ENCODE measurements around the gene AQP4.

Gene AQP4

DNA sequence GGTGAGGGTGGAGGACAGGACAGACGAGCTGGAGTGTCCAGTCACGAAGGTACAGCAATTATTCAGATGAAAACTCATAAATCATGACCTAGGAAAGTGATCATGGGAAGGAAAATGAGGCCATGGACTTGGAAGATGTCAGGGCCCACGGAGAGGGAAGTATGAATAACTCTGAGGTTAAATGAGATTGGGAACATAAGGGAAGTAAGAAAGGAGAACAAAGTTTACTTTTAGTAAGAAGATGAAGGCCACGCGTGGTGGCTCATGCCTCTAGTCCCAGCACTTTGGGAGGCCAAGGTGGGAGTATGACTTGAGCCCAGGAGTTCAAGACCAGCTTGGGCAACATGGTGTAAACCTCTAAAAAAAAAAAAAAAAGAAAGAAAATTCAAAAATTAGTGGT, 56.2 kb downstream of the AQP4 start:
- no peak overlapping the region for H3K27ac ChIP-seq (ENCODE audit: low read depth, low read length)
- no peaks in the 10 kb centered on the region for H3K36me3 ChIP-seq (ENCODE audit: control insufficient read depth, low read length)
- no peak overlapping the region for H3K4me2 ChIP-seq (ENCODE audit: low read length)
- no peak for TF ChIP-seq EZH2phosphoT487 (IDR thresholded peaks at IDR 0.05; ENCODE audit: borderline replicate concordance, low read length)
- TF ChIP-seq, protein P1, sequence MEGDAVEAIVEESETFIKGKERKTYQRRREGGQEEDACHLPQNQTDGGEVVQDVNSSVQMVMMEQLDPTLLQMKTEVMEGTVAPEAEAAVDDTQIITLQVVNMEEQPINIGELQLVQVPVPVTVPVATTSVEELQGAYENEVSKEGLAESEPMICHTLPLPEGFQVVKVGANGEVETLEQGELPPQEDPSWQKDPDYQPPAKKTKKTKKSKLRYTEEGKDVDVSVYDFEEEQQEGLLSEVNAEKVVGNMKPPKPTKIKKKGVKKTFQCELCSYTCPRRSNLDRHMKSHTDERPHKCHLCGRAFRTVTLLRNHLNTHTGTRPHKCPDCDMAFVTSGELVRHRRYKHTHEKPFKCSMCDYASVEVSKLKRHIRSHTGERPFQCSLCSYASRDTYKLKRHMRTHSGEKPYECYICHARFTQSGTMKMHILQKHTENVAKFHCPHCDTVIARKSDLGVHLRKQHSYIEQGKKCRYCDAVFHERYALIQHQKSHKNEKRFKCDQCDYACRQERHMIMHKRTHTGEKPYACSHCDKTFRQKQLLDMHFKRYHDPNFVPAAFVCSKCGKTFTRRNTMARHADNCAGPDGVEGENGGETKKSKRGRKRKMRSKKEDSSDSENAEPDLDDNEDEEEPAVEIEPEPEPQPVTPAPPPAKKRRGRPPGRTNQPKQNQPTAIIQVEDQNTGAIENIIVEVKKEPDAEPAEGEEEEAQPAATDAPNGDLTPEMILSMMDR (IDR thresholded peaks at IDR 0.05; ENCODE audit: low read depth, low read length, poor library complexity, severe bottlenecking) = no peak
- no peak overlapping the region for H3K4me3 ChIP-seq (ENCODE audit: low read length)
- H3K27me3 ChIP-seq (ENCODE audit: control insufficient read depth, low read length) = no peaks in the 10 kb centered on the region
- H3K79me2 ChIP-seq (ENCODE audit: control insufficient read depth, low read length) = no peaks in the 10 kb centered on the region
- no peaks in the 10 kb centered on the region for H3K9me3 ChIP-seq (ENCODE audit: control insufficient read depth, insufficient read depth, low read length)
- no peaks in the 10 kb centered on the region for H3K4me1 ChIP-seq (ENCODE audit: control insufficient read depth, low read length)
- no peaks in the 10 kb centered on the region for H4K20me1 ChIP-seq (ENCODE audit: control insufficient read depth, insufficient read depth, low read depth, low read length)
- no peaks in the 10 kb centered on the region for H3K9me2 ChIP-seq (replicated peaks; ENCODE audit: control insufficient read depth, low read length)
- H3F3A ChIP-seq (ENCODE audit: control insufficient read depth, insufficient read depth) = no peaks in the 10 kb centered on the region

DNA sequence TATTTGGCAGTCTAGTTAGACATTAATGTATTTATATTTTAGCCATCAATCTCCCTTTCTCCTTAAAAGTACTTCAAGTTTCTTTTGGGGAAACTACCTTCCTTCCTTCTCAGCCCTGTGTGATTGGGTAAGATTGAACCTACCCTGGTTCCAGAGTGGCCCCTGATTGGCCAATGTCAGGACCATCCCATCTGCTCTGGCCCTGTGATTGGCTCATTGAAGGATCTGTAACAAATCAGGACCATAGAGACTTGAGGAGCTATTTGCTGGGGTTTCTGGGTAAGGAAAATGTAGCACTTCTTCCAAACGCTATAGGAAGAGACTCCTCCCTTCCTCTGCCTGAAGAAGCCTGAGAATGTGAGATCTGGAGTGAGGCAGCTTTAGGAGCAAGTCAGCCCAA, 59.3 kb downstream of the AQP4 start:
- H3K36me3 ChIP-seq (ENCODE audit: control insufficient read depth, low read length) = no peaks in the 10 kb centered on the region
- no peaks in the 10 kb centered on the region for H4K20me1 ChIP-seq (ENCODE audit: control insufficient read depth, insufficient read depth, low read depth, low read length)
- TF ChIP-seq, protein P1 (IDR thresholded peaks at IDR 0.05; ENCODE audit: low read depth, low read length, poor library complexity, severe bottlenecking) = no peak
- no peak for TF ChIP-seq EZH2phosphoT487 (IDR thresholded peaks at IDR 0.05; ENCODE audit: borderline replicate concordance, low read length)
- H3K79me2 ChIP-seq (ENCODE audit: control insufficient read depth, low read length) = no peaks in the 10 kb centered on the region
- H3K4me2 ChIP-seq (ENCODE audit: low read length) = no peak overlapping the region
- H3K27me3 ChIP-seq (ENCODE audit: control insufficient read depth, low read length) = no peaks in the 10 kb centered on the region
- H3K4me3 ChIP-seq (ENCODE audit: low read length) = no peak overlapping the region
- no peaks in the 10 kb centered on the region for H3K9me2 ChIP-seq (replicated peaks; ENCODE audit: control insufficient read depth, low read length)
- H3K4me1 ChIP-seq (ENCODE audit: control insufficient read depth, low read length) = no peaks in the 10 kb centered on the region
- H3F3A ChIP-seq (ENCODE audit: control insufficient read depth, insufficient read depth) = no peaks in the 10 kb centered on the region
- no peaks in the 10 kb centered on the region for H3K9me3 ChIP-seq (ENCODE audit: control insufficient read depth, insufficient read depth, low read length)
- H3K27ac ChIP-seq (ENCODE audit: low read depth, low read length) = no peak overlapping the region

DNA sequence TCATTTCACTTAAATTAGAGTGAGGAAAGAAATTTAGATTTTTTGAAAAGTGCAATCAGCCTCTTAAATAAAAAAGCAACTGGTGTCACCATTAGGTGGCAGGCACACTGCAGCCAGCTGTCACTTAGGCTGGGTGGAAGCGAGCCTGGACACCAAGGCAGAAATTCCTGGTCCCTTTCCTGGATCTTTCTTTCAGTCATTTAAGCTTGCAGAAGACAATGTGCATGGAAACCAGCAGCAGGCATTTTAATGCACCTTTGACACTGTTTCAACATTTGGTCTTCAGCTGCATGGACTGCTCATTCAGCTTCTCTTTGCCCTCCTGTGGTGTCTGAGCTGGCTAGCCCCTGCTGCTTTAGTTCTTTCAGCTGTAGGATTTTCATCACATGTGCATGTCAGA, 61.0 kb downstream of the AQP4 start:
- Histone ChIP-seq H3K4me2 (ENCODE audit: low read length) (no peak overlapping the region), H3K9me3 (ENCODE audit: control insufficient read depth, insufficient read depth, low read length) (no peaks in the 10 kb centered on the region), H3K9me2 (replicated peaks; ENCODE audit: control insufficient read depth, low read length) (no peaks in the 10 kb centered on the region), H3K36me3 (ENCODE audit: control insufficient read depth, low read length) (no peaks in the 10 kb centered on the region), H3K27ac (ENCODE audit: low read depth, low read length) (no peak overlapping the region), H3F3A (ENCODE audit: control insufficient read depth, insufficient read depth) (no peaks in the 10 kb centered on the region), H3K27me3 (ENCODE audit: control insufficient read depth, low read length) (no peaks in the 10 kb centered on the region), H3K79me2 (ENCODE audit: control insufficient read depth, low read length) (no peaks in the 10 kb centered on the region), H3K4me3 (ENCODE audit: low read length) (no peak overlapping the region), H4K20me1 (ENCODE audit: control insufficient read depth, insufficient read depth, low read depth, low read length) (no peaks in the 10 kb centered on the region), H3K4me1 (ENCODE audit: control insufficient read depth, low read length) (no peaks in the 10 kb centered on the region)
- TF ChIP-seq, protein P1 (IDR thresholded peaks at IDR 0.05; ENCODE audit: low read depth, low read length, poor library complexity, severe bottlenecking) = peak; percentile 51
- TF ChIP-seq EZH2phosphoT487 (IDR thresholded peaks at IDR 0.05; ENCODE audit: borderline replicate concordance, low read length) = no peak

DNA sequence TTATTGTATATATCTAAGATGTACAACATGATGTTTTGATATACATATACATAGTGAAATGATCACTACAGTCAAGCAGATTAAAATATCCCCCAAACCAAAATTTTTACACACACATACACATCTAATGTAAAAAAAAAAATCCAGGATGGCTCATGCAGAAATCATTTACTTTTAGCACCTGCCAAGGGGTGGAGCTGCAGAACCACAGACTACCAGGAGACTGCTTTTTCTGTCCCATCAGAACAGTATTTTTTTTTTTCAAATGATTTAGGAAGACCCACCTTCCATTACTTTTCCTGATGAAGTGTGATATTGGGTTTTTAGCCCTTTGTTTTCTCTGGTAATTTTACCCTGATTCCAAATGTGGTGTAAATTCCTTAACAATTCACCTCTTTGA, 61.9 kb downstream of the AQP4 start:
- no peak overlapping the region for H3K4me2 ChIP-seq (ENCODE audit: low read length)

More for the DNA sequence above, 61.9 kb downstream of the AQP4 start:
- Histone ChIP-seq H3K9me3 (ENCODE audit: control insufficient read depth, insufficient read depth, low read length) (no peaks in the 10 kb centered on the region), H3F3A (ENCODE audit: control insufficient read depth, insufficient read depth) (no peaks in the 10 kb centered on the region), H3K27ac (ENCODE audit: low read depth, low read length) (no peak overlapping the region), H3K36me3 (ENCODE audit: control insufficient read depth, low read length) (no peaks in the 10 kb centered on the region), H3K4me1 (ENCODE audit: control insufficient read depth, low read length) (no peaks in the 10 kb centered on the region), H3K4me3 (ENCODE audit: low read length) (no peak overlapping the region), H4K20me1 (ENCODE audit: control insufficient read depth, insufficient read depth, low read depth, low read length) (no peaks in the 10 kb centered on the region), H3K27me3 (ENCODE audit: control insufficient read depth, low read length) (no peaks in the 10 kb centered on the region), H3K9me2 (replicated peaks; ENCODE audit: control insufficient read depth, low read length) (no peaks in the 10 kb centered on the region), H3K79me2 (ENCODE audit: control insufficient read depth, low read length) (no peaks in the 10 kb centered on the region)
- TF ChIP-seq EZH2phosphoT487 (IDR thresholded peaks at IDR 0.05; ENCODE audit: borderline replicate concordance, low read length) = no peak
- TF ChIP-seq, protein P1 (IDR thresholded peaks at IDR 0.05; ENCODE audit: low read depth, low read length, poor library complexity, severe bottlenecking) = peak; percentile 14
